H9 (cell line): ENCODE data around the gene DCAF17. TPM values are rescaled to one million over a fixed set of nuclear protein-coding genes. Genes with fewer than 3 reads are reported as not detected.

Experiments
- DNase-seq: peaks from one replicate; pipeline ENCODE4 v3.0.0-alpha.2; 2017
- H2AFZ ChIP-seq: one replicate; pipeline ENCODE4 v1.6.1; 2013; ENCODE audit warnings: mild to moderate bottlenecking, low read length, control low read depth, moderate library complexity
- H2AK5ac ChIP-seq: 2 replicates; pipeline ENCODE4 v1.6.1; 2013; ENCODE audit warnings: low read length, control low read depth, mixed read lengths; ENCODE audit not compliant: insufficient read length
- H2BK120ac ChIP-seq: one replicate; pipeline ENCODE4 v1.6.1; 2013; ENCODE audit warnings: low read depth, mild to moderate bottlenecking, low read length, control low read depth, inconsistent platforms; ENCODE audit not compliant: poor library complexity, severe bottlenecking
- H2BK12ac ChIP-seq: 2 replicates; pipeline ENCODE4 v1.6.1; 2013; ENCODE audit warnings: low read length, control low read depth, mixed read lengths, low read depth; ENCODE audit not compliant: insufficient read length
- H2BK15ac ChIP-seq: 2 replicates; pipeline ENCODE4 v1.6.1; 2013; ENCODE audit warnings: low read depth, low read length, control low read depth
- H2BK20ac ChIP-seq: one replicate; pipeline ENCODE4 v1.6.1; 2013; ENCODE audit warnings: low read depth, mild to moderate bottlenecking, low read length, control low read depth, inconsistent platforms; ENCODE audit not compliant: poor library complexity, severe bottlenecking
- H2BK5ac ChIP-seq: 2 replicates; pipeline ENCODE4 v1.6.1; 2013; ENCODE audit warnings: low read length, control low read depth, mixed read lengths; ENCODE audit not compliant: insufficient read length
- H3K14ac ChIP-seq: 2 replicates; pipeline ENCODE4 v1.6.1; 2013; ENCODE audit warnings: low read length, control low read depth; ENCODE audit not compliant: insufficient read depth
- H3K18ac ChIP-seq: 2 replicates; pipeline ENCODE4 v1.6.1; 2013; ENCODE audit warnings: low read depth, mild to moderate bottlenecking, mixed read lengths, low read length, control low read depth; ENCODE audit not compliant: insufficient read length
- H3K23ac ChIP-seq: 2 replicates; pipeline ENCODE4 v1.6.1; 2013; ENCODE audit warnings: low read length, control low read depth, mixed read lengths, low read depth; ENCODE audit not compliant: insufficient read length
- H3K23me2 ChIP-seq: 2 replicates; pipeline ENCODE4 v1.6.1; 2013; ENCODE audit warnings: low read depth, mild to moderate bottlenecking, mixed read lengths, low read length, control low read depth; ENCODE audit not compliant: insufficient read length, poor library complexity, severe bottlenecking
- H3K27ac ChIP-seq: 2 replicates; pipeline ENCODE4 v1.5.1; 2013; ENCODE audit warnings: low read length, control low read depth, mixed read lengths, low read depth; ENCODE audit not compliant: insufficient read length
- H3K27me3 ChIP-seq: 2 replicates; pipeline ENCODE4 v1.6.1; 2013; ENCODE audit warnings: low read length, control low read depth, inconsistent platforms; ENCODE audit not compliant: insufficient read depth
- H3K4ac ChIP-seq: 2 replicates; pipeline ENCODE4 v1.6.1; 2013; ENCODE audit warnings: low read depth, mild to moderate bottlenecking, control low read depth, inconsistent platforms, low read length, moderate library complexity
- H3K4me1 ChIP-seq: 2 replicates; pipeline ENCODE4 v1.6.1; 2013; ENCODE audit warnings: low read length, control low read depth, inconsistent platforms; ENCODE audit not compliant: insufficient read depth
- H3K4me2 ChIP-seq: 2 replicates; pipeline ENCODE4 v1.6.1; 2013; ENCODE audit warnings: low read length, control low read depth, mixed read lengths; ENCODE audit not compliant: insufficient read length, insufficient read depth
- H3K56ac ChIP-seq: 2 replicates; pipeline ENCODE4 v1.6.1; 2013; ENCODE audit warnings: low read depth, mild to moderate bottlenecking, mixed read lengths, low read length, control low read depth; ENCODE audit not compliant: insufficient read length
- H3K79me1 ChIP-seq: 2 replicates; pipeline ENCODE4 v1.6.1; 2013; ENCODE audit warnings: low read depth, mild to moderate bottlenecking, moderate library complexity, low read length, control low read depth, inconsistent platforms; ENCODE audit not compliant: insufficient read depth, poor library complexity, severe bottlenecking
- H3K79me2 ChIP-seq: 2 replicates; pipeline ENCODE4 v1.6.1; 2013; ENCODE audit warnings: low read length, control low read depth, inconsistent platforms; ENCODE audit not compliant: insufficient read depth
- H3K9ac ChIP-seq: 2 replicates; pipeline ENCODE4 v1.6.1; 2013; ENCODE audit warnings: low read length, control low read depth, mixed read lengths; ENCODE audit not compliant: insufficient read length; ENCODE audit errors: extremely low read depth
- H3K9me3 ChIP-seq: one replicate; pipeline ENCODE4 v1.6.1; 2013; ENCODE audit warnings: low read depth, low read length, inconsistent platforms; ENCODE audit not compliant: control insufficient read depth
- H3T11ph ChIP-seq: one replicate; pipeline ENCODE4 v1.6.1; 2013; ENCODE audit warnings: mild to moderate bottlenecking, low read length, control low read depth, inconsistent platforms
- H4K20me1 ChIP-seq: one replicate; pipeline ENCODE4 v1.6.1; 2013; ENCODE audit not compliant: control insufficient read depth, insufficient read length, insufficient read depth
- H4K5ac ChIP-seq: 2 replicates; pipeline ENCODE4 v1.6.1; 2013; ENCODE audit warnings: low read depth, mild to moderate bottlenecking, mixed read lengths, low read length, control low read depth; ENCODE audit not compliant: insufficient read length
- H4K8ac ChIP-seq: replicated peaks from 2 replicates; pipeline ENCODE4 v1.6.1; 2013; ENCODE audit warnings: low read length, control low read depth, mixed read lengths, low read depth; ENCODE audit not compliant: insufficient read length
- H4K91ac ChIP-seq: 2 replicates; pipeline ENCODE4 v1.6.1; 2013; ENCODE audit warnings: low read depth, mild to moderate bottlenecking, moderate library complexity, mixed read lengths, low read length, control low read depth; ENCODE audit not compliant: insufficient read length
- H3K27ac Mint-ChIP-seq, 3 experiments: 2 replicates in 2 of 3; 3 replicates in 1 of 3; pipeline ENCODE4 v1.8.0; 2020 to 2021; ENCODE audit warnings: mixed read lengths in 3 of 3, mild to moderate bottlenecking in 1 of 3, moderate library complexity in 1 of 3
- H3K27me3 Mint-ChIP-seq: 2 replicates; pipeline ENCODE4 v1.8.0; 2021; ENCODE audit warnings: low read depth, mild to moderate bottlenecking, moderate library complexity, mixed read lengths
- H3K36me3 Mint-ChIP-seq, 3 experiments: 2 replicates in 2 of 3; 3 replicates in 1 of 3; pipeline ENCODE4 v1.8.0; 2020 to 2021; ENCODE audit warnings: low read depth in 3 of 3, mixed read lengths in 3 of 3; ENCODE audit not compliant: insufficient read depth in 1 of 3
- H3K4me1 Mint-ChIP-seq, 2 experiments: 2 replicates each; pipeline ENCODE4 v1.8.0; 2020; ENCODE audit warnings: mixed read lengths in 2 of 2
- H3K4me3 Mint-ChIP-seq, 2 experiments: 2 replicates in 1 of 2; 3 replicates in 1 of 2; pipeline ENCODE4 v1.8.0; 2020 to 2021; ENCODE audit warnings: mild to moderate bottlenecking in 2 of 2, mixed read lengths in 2 of 2, moderate library complexity in 1 of 2
- H3K9me3 Mint-ChIP-seq, 2 experiments: 2 replicates in 1 of 2; 3 replicates in 1 of 2; pipeline ENCODE4 v1.8.0; 2020; ENCODE audit warnings: mild to moderate bottlenecking in 2 of 2, mixed read lengths in 2 of 2, moderate library complexity in 1 of 2
- WGBS: extraction: QIAGEN DNeasy Blood & Tissue Kit; methylation state at CpG from one replicate; pipeline ENCODE4 v1.1.7; 2013; ENCODE audit warnings: missing lambda C conversion rate, low lambda C conversion rate, mixed read lengths; ENCODE audit not compliant: insufficient read length; ENCODE audit errors: extremely low coverage; 5-methylcytosine and 5-hydroxymethylcytosine counted together
- total RNA-seq: library from RNA; stranded (reverse); gene quantifications from 2 replicates; pipeline ENCODE4 v1.2.1, GENCODE V29; 2021
- TF ChIP-seq, protein P1 (sequence below): fragments of 200-600 bp; sonication (generic); conservative IDR thresholded peaks from 3 replicates; pipeline ENCODE4 v1.8.0; 2021; ENCODE audit warnings: antibody characterized with exemption, mild to moderate bottlenecking

DCAF17 gene
- total RNA-seq, 1 experiment from 2014 or later, result 28.1 TPM

DNA sequence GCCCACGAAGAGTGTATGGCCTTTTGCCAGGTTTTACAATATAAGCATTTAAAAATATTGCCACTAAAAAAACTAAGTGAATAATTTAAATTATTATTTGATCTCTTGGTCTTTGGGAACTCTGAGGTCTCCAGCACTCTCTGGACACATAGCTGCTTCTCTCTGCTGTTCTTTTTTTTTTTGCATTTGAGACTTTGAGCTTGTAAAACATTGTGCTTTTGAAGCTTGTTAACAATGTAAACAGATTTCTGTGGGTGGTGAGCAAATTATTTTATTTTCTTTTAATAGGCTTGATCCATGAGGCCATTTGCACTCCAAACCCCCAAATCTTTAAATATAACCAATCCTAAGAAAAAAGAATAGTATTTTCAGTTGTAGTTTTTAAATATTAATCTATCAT lies 42.0 kb downstream of the DCAF17 start:
- Mint-ChIP-seq H3K36me3 (peaks cover 5 to 42% (median 33%) of the 10 kb centered on the region in 3 experiments; a peak in 6 of 7 replicates), H3K4me3 (no peak overlapping the region), H3K9me3 (no peaks in the 10 kb centered on the region), H3K4me1 (peaks cover 0 to 2% of the 10 kb centered on the region in 2 experiments; a peak in 1 of 4 replicates), H3K27ac (no peak overlapping the region), H3K27me3 (no peaks in the 10 kb centered on the region)
- Histone ChIP-seq H3K18ac (no peak overlapping the region), H3K9me3 (no peaks in the 10 kb centered on the region), H3K23ac (no peak overlapping the region), H2BK12ac (no peak overlapping the region), H3K9ac (no peak overlapping the region), H2BK15ac (no peak overlapping the region), H3K79me1 (no peaks in the 10 kb centered on the region), H3T11ph (no peak overlapping the region), H4K91ac (no peak overlapping the region), H2BK5ac (no peak overlapping the region), H4K8ac (no peak overlapping the region), H3K14ac (no peak overlapping the region), H3K4me2 (no peak overlapping the region), H4K20me1 (no peaks in the 10 kb centered on the region), H2BK120ac (no peak overlapping the region), H2AFZ (no peak overlapping the region), H3K56ac (no peak overlapping the region), H3K23me2 (no peaks in the 10 kb centered on the region), H3K79me2 (no peaks in the 10 kb centered on the region), H2AK5ac (no peak overlapping the region), H2BK20ac (no peak overlapping the region), H4K5ac (no peak overlapping the region), H3K4ac (no peak overlapping the region), H3K4me1 (no peaks in the 10 kb centered on the region), H3K27me3 (no peaks in the 10 kb centered on the region), H3K27ac (no peak overlapping the region)
- TF ChIP-seq, protein P1, sequence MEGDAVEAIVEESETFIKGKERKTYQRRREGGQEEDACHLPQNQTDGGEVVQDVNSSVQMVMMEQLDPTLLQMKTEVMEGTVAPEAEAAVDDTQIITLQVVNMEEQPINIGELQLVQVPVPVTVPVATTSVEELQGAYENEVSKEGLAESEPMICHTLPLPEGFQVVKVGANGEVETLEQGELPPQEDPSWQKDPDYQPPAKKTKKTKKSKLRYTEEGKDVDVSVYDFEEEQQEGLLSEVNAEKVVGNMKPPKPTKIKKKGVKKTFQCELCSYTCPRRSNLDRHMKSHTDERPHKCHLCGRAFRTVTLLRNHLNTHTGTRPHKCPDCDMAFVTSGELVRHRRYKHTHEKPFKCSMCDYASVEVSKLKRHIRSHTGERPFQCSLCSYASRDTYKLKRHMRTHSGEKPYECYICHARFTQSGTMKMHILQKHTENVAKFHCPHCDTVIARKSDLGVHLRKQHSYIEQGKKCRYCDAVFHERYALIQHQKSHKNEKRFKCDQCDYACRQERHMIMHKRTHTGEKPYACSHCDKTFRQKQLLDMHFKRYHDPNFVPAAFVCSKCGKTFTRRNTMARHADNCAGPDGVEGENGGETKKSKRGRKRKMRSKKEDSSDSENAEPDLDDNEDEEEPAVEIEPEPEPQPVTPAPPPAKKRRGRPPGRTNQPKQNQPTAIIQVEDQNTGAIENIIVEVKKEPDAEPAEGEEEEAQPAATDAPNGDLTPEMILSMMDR, result no peak
- DNase-seq, result no peak
- no CpG with 5 or more reads among the region's 1 CpG for WGBS
